Kidney (tissue), 14 donors: Measurements from ENCODE around the gene HDHD2. TPM values are rescaled to one million over a fixed set of nuclear protein-coding genes. Genes with fewer than 3 reads are reported as not detected.

Experiments used
- DNase-seq, 5 donors: peaks; one replicate each; pipeline ENCODE4 v3.0.0-alpha.2; 2013 to 2020
- FAIRE-seq: peaks from 2 replicates; lab custom pipeline; 2012; peaks lifted over from hg19 to GRCh38; lab: Jason Lieb, UNC
- H3K27ac ChIP-seq, 2 donors: one replicate each; pipeline ENCODE4 v1.7.0; 2013; ENCODE audit warnings: low read depth in 2 of 2, low read length in 2 of 2, inconsistent platforms in 1 of 2
- H3K27me3 ChIP-seq: one replicate; pipeline ENCODE4 v1.7.1; 2013; ENCODE audit warnings: low read length, inconsistent platforms; ENCODE audit not compliant: control insufficient read depth, insufficient read depth
- H3K36me3 ChIP-seq, 3 donors: one replicate each; pipeline versions ENCODE4 v1.7.0 to v1.7.1; 2013; ENCODE audit warnings: low read length in 3 of 3, control low read depth in 1 of 3, inconsistent platforms in 1 of 3; ENCODE audit not compliant: insufficient read depth in 3 of 3, control insufficient read depth in 2 of 3
- H3K4me1 ChIP-seq, 3 donors: one replicate each; pipeline versions ENCODE4 v1.7.0 to v1.7.1; 2013; ENCODE audit warnings: low read length in 3 of 3, inconsistent platforms in 1 of 3, low read depth in 1 of 3; ENCODE audit not compliant: control insufficient read depth in 2 of 3, insufficient read depth in 2 of 3
- H3K4me3 ChIP-seq, 3 donors: one replicate each; pipeline versions ENCODE4 v1.7.0 to v1.8.1; 2013; ENCODE audit warnings: low read length in 3 of 3, control low read depth in 1 of 3, inconsistent platforms in 1 of 3
- H3K9ac ChIP-seq, 3 donors: one replicate each; pipeline versions ENCODE4 v1.7.0 to v1.7.1; 2013; ENCODE audit warnings: low read length in 3 of 3, control low read depth in 1 of 3, inconsistent platforms in 1 of 3
- H3K9me3 ChIP-seq, 3 donors: one replicate each; pipeline versions ENCODE4 v1.7.0 to v1.7.1; 2013; ENCODE audit warnings: low read length in 3 of 3, control low read depth in 1 of 3, inconsistent platforms in 1 of 3; ENCODE audit not compliant: control insufficient read depth in 2 of 3, insufficient read depth in 1 of 3
- intact Hi-C: fragments of 100-400 bp; cut with DNase I; formaldehyde crosslinking; loops from one replicate; pipeline ENCODE4 v1.11.1; 2022
- polyA plus RNA-seq: library from polyadenylated mRNA; stranded (reverse); fragments of 350-450 nt; fragmentation: Illumina TruSeq; extraction: RNeasy Lipid Tissue Mini Kit (QIAGEN cat#74804); gene quantifications from one replicate; pipeline ENCODE4 v1.2.3, GENCODE V29; 2014; ENCODE audit warnings: low read depth, low replicate concordance; ENCODE audit not compliant: insufficient read depth
- total RNA-seq: library from RNA; stranded (reverse); fragmentation: NEBNext Ultra II Directional; extraction: Animal tissue kit (Norgen Biotek cat#: 25700); gene quantifications from one replicate; pipeline ENCODE4 v1.2.1, GENCODE V29; 2021
- TF ChIP-seq, protein P1 (sequence below): IDR thresholded peaks from 3 replicates; pipeline ENCODE4 v1.5.1; 2012; ENCODE audit warnings: mild to moderate bottlenecking, moderate library complexity, borderline replicate concordance; ENCODE audit not compliant: insufficient read depth; ENCODE audit errors: extremely low read depth
- donor health status: control.
- donor health status: control.
- donor health status: control.
- donor health status: control.
- donor health status: control.
- donor health status: DM: yes; HTN: yes; CAD: no.
- donor health status: Normal renal cell carcinoma (clear cell type).

The HDHD2 gene
- total and polyA plus RNA-seq, 2 donors from 2014 or later = 41.0 to 46.2 TPM

DNA sequence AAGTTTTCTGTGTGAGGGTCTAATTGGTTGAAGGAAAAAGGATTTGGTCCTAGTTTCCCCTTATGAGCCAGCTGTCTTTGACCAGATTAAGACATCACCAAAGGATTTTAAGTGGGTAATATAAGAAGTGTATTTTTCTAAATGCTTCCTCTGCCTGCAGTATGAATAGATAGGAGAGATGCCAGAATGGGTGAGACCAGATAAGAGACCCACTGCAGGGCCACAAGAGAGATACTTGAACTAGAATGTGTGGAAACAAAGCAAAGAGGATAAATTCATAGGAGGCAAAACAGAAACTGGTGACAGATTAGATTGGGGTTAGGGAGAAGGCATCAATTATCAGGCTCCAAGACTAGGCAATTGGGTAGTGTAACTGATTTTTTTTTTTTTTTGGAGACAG lies 1.1 kb upstream of the HDHD2 start:
- Histone ChIP-seq H3K9ac (no peak overlapping the region), H3K27me3 (no peaks in the 10 kb centered on the region), H3K4me1 (peaks cover 3 to 15% (median 9%) of the 10 kb centered on the region in 3 donors), H3K4me3 (peak overlapping the region; percentile 90 to 99 (median 98)), H3K27ac (no peak overlapping the region), H3K9me3 (no peaks in the 10 kb centered on the region), H3K36me3 (peaks cover 0 to 2% (median 0%) of the 10 kb centered on the region in 3 donors)
- no peak for DNase-seq
- TF ChIP-seq, protein P1, sequence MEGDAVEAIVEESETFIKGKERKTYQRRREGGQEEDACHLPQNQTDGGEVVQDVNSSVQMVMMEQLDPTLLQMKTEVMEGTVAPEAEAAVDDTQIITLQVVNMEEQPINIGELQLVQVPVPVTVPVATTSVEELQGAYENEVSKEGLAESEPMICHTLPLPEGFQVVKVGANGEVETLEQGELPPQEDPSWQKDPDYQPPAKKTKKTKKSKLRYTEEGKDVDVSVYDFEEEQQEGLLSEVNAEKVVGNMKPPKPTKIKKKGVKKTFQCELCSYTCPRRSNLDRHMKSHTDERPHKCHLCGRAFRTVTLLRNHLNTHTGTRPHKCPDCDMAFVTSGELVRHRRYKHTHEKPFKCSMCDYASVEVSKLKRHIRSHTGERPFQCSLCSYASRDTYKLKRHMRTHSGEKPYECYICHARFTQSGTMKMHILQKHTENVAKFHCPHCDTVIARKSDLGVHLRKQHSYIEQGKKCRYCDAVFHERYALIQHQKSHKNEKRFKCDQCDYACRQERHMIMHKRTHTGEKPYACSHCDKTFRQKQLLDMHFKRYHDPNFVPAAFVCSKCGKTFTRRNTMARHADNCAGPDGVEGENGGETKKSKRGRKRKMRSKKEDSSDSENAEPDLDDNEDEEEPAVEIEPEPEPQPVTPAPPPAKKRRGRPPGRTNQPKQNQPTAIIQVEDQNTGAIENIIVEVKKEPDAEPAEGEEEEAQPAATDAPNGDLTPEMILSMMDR = no peak
- intact Hi-C loops = no loop called here
- no peak for FAIRE-seq

DNA sequence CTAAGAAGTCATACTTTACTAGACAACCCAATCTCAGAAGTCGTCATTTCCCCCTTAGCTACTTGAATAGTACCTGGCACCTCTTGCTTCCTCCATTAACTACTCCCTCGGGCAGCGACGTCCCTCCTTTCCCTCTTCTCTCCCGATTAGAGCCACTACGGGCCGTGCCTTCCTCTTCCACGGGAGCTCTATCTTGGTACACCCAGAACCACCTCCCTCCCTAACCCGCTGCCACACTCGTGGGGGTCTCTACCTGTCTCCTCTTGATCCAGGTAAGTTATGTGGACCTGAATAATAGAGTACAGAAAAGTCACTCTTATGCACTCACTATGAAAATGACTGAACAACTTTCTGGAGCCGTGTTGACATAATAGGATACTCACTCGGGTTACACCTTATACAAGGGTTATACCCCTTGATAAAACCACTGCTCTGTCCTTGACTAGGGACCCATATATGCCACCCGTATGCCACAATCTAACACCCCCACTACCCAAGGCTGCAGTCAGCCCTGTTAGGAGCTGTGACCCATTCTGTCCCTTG lies 595 bp upstream of the HDHD2 start:
- H3K27ac ChIP-seq = peak overlapping the region; percentile 88 to 92
- intact Hi-C loops = no loop called here
- DNase-seq = peak in 1 of 5 donors; percentile 62
- H3K4me3 ChIP-seq = peak overlapping the region; percentile 90 to 99 (median 98)
- no peaks in the 10 kb centered on the region for H3K27me3 ChIP-seq
- FAIRE-seq = no peak
- H3K9me3 ChIP-seq = no peaks in the 10 kb centered on the region
- H3K9ac ChIP-seq = peak overlapping the region; percentile 87 to 95 (median 92)
- H3K36me3 ChIP-seq = peaks cover 0 to 2% (median 0%) of the 10 kb centered on the region in 3 donors
- H3K4me1 ChIP-seq = peaks cover 3 to 15% (median 9%) of the 10 kb centered on the region in 3 donors
- TF ChIP-seq, protein P1 = no peak

DNA sequence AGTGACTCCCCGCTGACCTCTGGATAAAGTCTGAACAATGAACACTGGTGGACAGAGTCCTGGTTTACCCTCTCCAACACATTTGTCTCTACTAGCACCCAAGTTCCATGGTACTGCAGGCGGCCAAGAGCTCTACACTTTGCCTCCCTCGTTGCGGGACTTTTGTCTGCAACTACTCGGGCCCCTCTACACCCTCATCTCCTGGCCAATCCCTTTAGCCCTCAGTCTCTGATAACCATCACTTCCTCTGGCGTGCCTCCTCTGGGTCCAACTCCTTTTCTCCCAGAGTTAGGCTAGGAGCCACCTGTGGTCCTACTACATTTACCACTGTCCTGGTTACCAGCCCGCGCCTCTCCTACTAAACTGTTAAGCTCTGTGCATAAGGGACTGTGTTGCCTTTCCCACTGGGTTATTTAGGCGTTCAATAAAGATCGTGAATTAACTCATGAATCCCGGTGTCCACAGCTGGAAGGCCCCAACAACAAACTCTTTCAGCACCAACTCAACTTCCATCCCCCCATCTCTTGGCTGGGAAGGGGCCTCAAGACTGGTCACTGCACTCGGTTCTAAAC lies 757 bp downstream of the HDHD2 start:
- FAIRE-seq (no peak), DNase-seq (peak in 2 of 5 donors; percentile 7 to 19)
- H3K36me3 ChIP-seq = no peaks in the 10 kb centered on the region
- H3K4me3 ChIP-seq = peak overlapping the region; percentile 90 to 99 (median 98)
- H3K4me1 ChIP-seq = peaks cover 3 to 15% (median 9%) of the 10 kb centered on the region in 3 donors
- peak overlapping the region; percentile 88 to 92 for H3K27ac ChIP-seq
- H3K27me3 ChIP-seq = no peaks in the 10 kb centered on the region
- TF ChIP-seq, protein P1 = no peak
- H3K9me3 ChIP-seq = no peaks in the 10 kb centered on the region
- peak overlapping the region; percentile 85 to 95 (median 88) for H3K9ac ChIP-seq
- intact Hi-C loops = no loop called here
